Measurements from ENCODE around the gene PHAF1. TPM values are rescaled to one million over a fixed set of nuclear protein-coding genes. Genes with fewer than 3 reads are reported as not detected.

PHAF1 gene
- total RNA-seq, 4 donors from 2014 or later = 11.4 to 30.6 (median 20.4) TPM

GRCh38 chr16:67173808-67174705 is 64.3 kb downstream of the PHAF1 start:
- H3K4me1 ChIP-seq = peaks cover 8 to 58% (median 36%) of the 10 kb centered on the region in 4 donors
- H3K4me3 ChIP-seq = peak overlapping the region; percentile 34 to 56 (median 52)
- no peaks in the 10 kb centered on the region for H3K27me3 ChIP-seq

GRCh38 chr16:67174706-67175231 is 65.0 kb downstream of the PHAF1 start:
- Histone ChIP-seq H3K27ac (peak overlapping the region; percentile 64 to 96 (median 86)), H3K4me1 (peaks cover 8 to 53% (median 31%) of the 10 kb centered on the region in 4 donors), H3K27me3 (no peaks in the 10 kb centered on the region)

More at GRCh38 chr16:67173808-67174705, 64.3 kb downstream of the PHAF1 start:
- H3K36me3 ChIP-seq = no peaks in the 10 kb centered on the region
- H3K27ac ChIP-seq = peak overlapping the region; percentile 64 to 96 (median 86)
- TF ChIP-seq CTCF (IDR thresholded peaks at IDR 0.05) (peak in 3 of 6 experiments; percentile 41 to 55 (median 46)), POLR2A (IDR thresholded peaks at IDR 0.05) (peak; percentile 84 to 89)
- DNase-seq = peak; percentile 62 to 95 (median 94)
- H3K9me3 ChIP-seq = no peaks in the 10 kb centered on the region

GRCh38 chr16:67176662-67177061 is 66.9 kb downstream of the PHAF1 start:
- no peak for DNase-seq
- Histone ChIP-seq H3K27me3 (no peaks in the 10 kb centered on the region), H3K9me3 (no peaks in the 10 kb centered on the region), H3K4me1 (peaks cover 3 to 49% (median 22%) of the 10 kb centered on the region in 4 donors), H3K36me3 (no peaks in the 10 kb centered on the region), H3K27ac (no peak overlapping the region), H3K4me3 (no peak overlapping the region)
- TF ChIP-seq CTCF (IDR thresholded peaks at IDR 0.05) (no peak), POLR2A (IDR thresholded peaks at IDR 0.05) (no peak)

More at GRCh38 chr16:67174706-67175231, 65.0 kb downstream of the PHAF1 start:
- Histone ChIP-seq H3K4me3 (peak overlapping the region; percentile 34 to 56 (median 52)), H3K36me3 (no peaks in the 10 kb centered on the region), H3K9me3 (no peaks in the 10 kb centered on the region)
- DNase-seq = no peak
- TF ChIP-seq CTCF (IDR thresholded peaks at IDR 0.05) = no peak
- TF ChIP-seq POLR2A (IDR thresholded peaks at IDR 0.05) = no peak

- Histone ChIP-seq H3K27ac (peak overlapping the region; percentile 49 to 86 (median 68)), H3K27me3 (no peaks in the 10 kb centered on the region), H3K4me3 (peak overlapping the region; percentile 33 to 59 (median 48)), H3K9me3 (no peaks in the 10 kb centered on the region), H3K4me1 (peaks cover 5 to 62% (median 21%) of the 10 kb centered on the region in 4 donors), H3K36me3 (no peaks in the 10 kb centered on the region)
- DNase-seq = peak; percentile 46 to 92 (median 87)
- TF ChIP-seq CTCF (IDR thresholded peaks at IDR 0.05) = peak in 3 of 6 experiments; percentile 13 to 39 (median 37)
- peak; percentile 38 to 63 for TF ChIP-seq POLR2A (IDR thresholded peaks at IDR 0.05)
Measured at GRCh38 chr16:67177743-67178699, 68.3 kb downstream of the PHAF1 start.

Data from Peyer's patch (tissue), 4 donors.